ENCODE data around the gene ALOXE3. TPM values are rescaled to one million over a fixed set of nuclear protein-coding genes. Genes with fewer than 3 reads are reported as not detected.

Gene ALOXE3
- total RNA-seq, 2 experiments from 2014 or later = 0.81 to 0.91 TPM

- DNase-seq = no peak
- no peak overlapping the region for H3K4me3 Mint-ChIP-seq
- Histone ChIP-seq H3K9me3 (ENCODE audit: control insufficient read depth in 1 of 2, insufficient read depth in 1 of 2, low read length in 2 of 2) (no peaks in the 10 kb centered on the region), H3K27ac (ENCODE audit: low read depth in 1 of 2, low read length in 2 of 2) (no peak overlapping the region), H3K4me3 (ENCODE audit: low read length) (no peak overlapping the region), H3K36me3 (ENCODE audit: insufficient read depth, low read length) (no peaks in the 10 kb centered on the region), H3K4me1 (ENCODE audit: insufficient read depth, low read length) (no peaks in the 10 kb centered on the region), H3K27me3 (ENCODE audit: control insufficient read depth in 1 of 2, insufficient read depth in 2 of 2, low read length in 2 of 2) (no peaks in the 10 kb centered on the region)
- H3K36me3 Mint-ChIP-seq (ENCODE audit: low read depth) = no peaks in the 10 kb centered on the region
- CTCF ChIA-PET = interaction anchor here (0.9 to 2.2 kb wide), 2 partner anchors 10 to 21 kb away, joined by 3 to 6 read pairs; no protein-coding TSS in a partner anchor
- H3K27ac Mint-ChIP-seq = no peak overlapping the region
- intact Hi-C loops (cut with DNase I, micrococcal nuclease) = no loop called here
- no peaks in the 10 kb centered on the region for H3K4me1 Mint-ChIP-seq (ENCODE audit: low read depth)
- TF ChIP-seq CTCF (IDR thresholded peaks at IDR 0.05) = no peak
- ATAC-seq (ENCODE audit: poor library complexity) = no peak
- no peaks in the 10 kb centered on the region for H3K27me3 Mint-ChIP-seq
- no peaks in the 10 kb centered on the region for H3K9me3 Mint-ChIP-seq
- POLR2A ChIA-PET = interaction anchor here (1.4 kb wide), 1 partner anchor 9 kb away, joined by 6 read pairs; no protein-coding TSS in a partner anchor
These were observed 17.6 kb downstream of the ALOXE3 start for GRCh38 chr17:8100763-8101162.

GRCh38 chr17:8100111-8100510, 18.2 kb downstream of the ALOXE3 start:
- ChIA-PET POLR2A (interaction anchor here (1.4 kb wide), 1 partner anchor 10 kb away, joined by 6 read pairs; no protein-coding TSS in a partner anchor), CTCF (interaction anchor here (1.0 to 2.2 kb wide), 2 partner anchors 10 to 27 kb away, joined by 3 to 6 read pairs; no protein-coding TSS in a partner anchor)
- intact Hi-C loops (cut with DNase I, micrococcal nuclease) = no loop called here
- H3K4me3 Mint-ChIP-seq = no peak overlapping the region
- Histone ChIP-seq H3K4me1 (ENCODE audit: insufficient read depth, low read length) (no peaks in the 10 kb centered on the region), H3K27me3 (ENCODE audit: control insufficient read depth in 1 of 2, insufficient read depth in 2 of 2, low read length in 2 of 2) (no peaks in the 10 kb centered on the region), H3K4me3 (ENCODE audit: low read length) (no peak overlapping the region), H3K27ac (ENCODE audit: low read depth in 1 of 2, low read length in 2 of 2) (no peak overlapping the region), H3K36me3 (ENCODE audit: insufficient read depth, low read length) (no peaks in the 10 kb centered on the region), H3K9me3 (ENCODE audit: control insufficient read depth in 1 of 2, insufficient read depth in 1 of 2, low read length in 2 of 2) (no peaks in the 10 kb centered on the region)
- TF ChIP-seq CTCF (IDR thresholded peaks at IDR 0.05) = no peak
- H3K36me3 Mint-ChIP-seq (ENCODE audit: low read depth) = no peaks in the 10 kb centered on the region
- no peak for ATAC-seq (ENCODE audit: poor library complexity)
- H3K9me3 Mint-ChIP-seq = no peaks in the 10 kb centered on the region
- no peaks in the 10 kb centered on the region for H3K27me3 Mint-ChIP-seq
- H3K27ac Mint-ChIP-seq = no peak overlapping the region
- DNase-seq = no peak
- peaks cover 3% of the 10 kb centered on the region for H3K4me1 Mint-ChIP-seq (ENCODE audit: low read depth)

GRCh38 chr17:8096541-8096940, 21.8 kb downstream of the ALOXE3 start:
- intact Hi-C loops (cut with DNase I, micrococcal nuclease) = no loop called here
- H3K4me1 Mint-ChIP-seq (ENCODE audit: low read depth) = peaks cover 17% of the 10 kb centered on the region
- H3K27me3 ChIP-seq (ENCODE audit: control insufficient read depth in 1 of 2, insufficient read depth in 2 of 2, low read length in 2 of 2) = peaks cover 0 to 3% of the 10 kb centered on the region in 2 experiments
- H3K4me3 Mint-ChIP-seq = no peak overlapping the region
- no peaks in the 10 kb centered on the region for H3K36me3 Mint-ChIP-seq (ENCODE audit: low read depth)
- no peaks in the 10 kb centered on the region for H3K9me3 Mint-ChIP-seq
- no peaks in the 10 kb centered on the region for H3K36me3 ChIP-seq (ENCODE audit: insufficient read depth, low read length)
- H3K27ac ChIP-seq (ENCODE audit: low read depth in 1 of 2, low read length in 2 of 2) = no peak overlapping the region
- CTCF ChIA-PET = no interaction called here
- peaks cover 4% of the 10 kb centered on the region for H3K27me3 Mint-ChIP-seq
- no peak for ATAC-seq (ENCODE audit: poor library complexity)
- H3K9me3 ChIP-seq (ENCODE audit: control insufficient read depth in 1 of 2, insufficient read depth in 1 of 2, low read length in 2 of 2) = no peaks in the 10 kb centered on the region
- POLR2A ChIA-PET = no interaction called here
- no peak overlapping the region for H3K27ac Mint-ChIP-seq
- H3K4me3 ChIP-seq (ENCODE audit: low read length) = no peak overlapping the region
- no peak for TF ChIP-seq CTCF (IDR thresholded peaks at IDR 0.05)
- DNase-seq = no peak
- peaks cover 13% of the 10 kb centered on the region for H3K4me1 ChIP-seq (ENCODE audit: insufficient read depth, low read length)
